Esophagus muscularis mucosa (tissue), 3 donors: ENCODE results near the gene PPHLN1.

Source experiments
- POLR2AphosphoS5 ChIP-seq, 2 donors: sonication (generic); formaldehyde crosslinking; IDR thresholded peaks; one replicate each; pipeline ENCODE4 v1.6.1; 2017; ENCODE audit warnings: antibody characterized with exemption in 2 of 2
- TF ChIP-seq, protein P1 (sequence below), 3 experiments: fragments of 200-600 bp in 2 of 3; fragments of 450-650 bp in 1 of 3; sonication (generic) in 2 of 3; IDR thresholded peaks; one replicate each; pipeline ENCODE4 v1.5.1; 2017 to 2019; ENCODE audit warnings: antibody characterized with exemption in 3 of 3, mild to moderate bottlenecking in 2 of 3, moderate library complexity in 1 of 3

DNA sequence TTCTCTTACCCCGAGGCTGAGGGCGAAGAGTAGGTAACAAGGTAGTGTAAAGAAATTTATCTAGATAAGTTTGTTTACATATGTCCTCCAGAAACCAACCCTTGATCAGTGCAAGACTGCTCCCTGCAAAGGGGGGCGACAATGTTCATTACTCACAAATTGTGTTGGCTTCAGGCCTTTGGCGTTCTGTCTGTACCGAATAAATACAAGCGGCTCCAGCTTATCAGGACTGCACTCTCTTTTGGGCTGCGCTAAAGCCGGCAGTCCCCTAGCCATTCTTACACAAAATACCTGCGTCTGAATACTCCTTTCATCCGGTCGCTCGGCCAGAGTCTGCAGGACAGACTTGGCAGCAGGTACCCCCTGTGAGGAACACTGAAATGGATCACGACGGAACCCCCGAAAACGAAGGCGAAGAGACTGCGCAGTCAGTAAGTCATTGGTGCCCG is 116.4 kb downstream of the PPHLN1 start:
- TF ChIP-seq, protein P1, sequence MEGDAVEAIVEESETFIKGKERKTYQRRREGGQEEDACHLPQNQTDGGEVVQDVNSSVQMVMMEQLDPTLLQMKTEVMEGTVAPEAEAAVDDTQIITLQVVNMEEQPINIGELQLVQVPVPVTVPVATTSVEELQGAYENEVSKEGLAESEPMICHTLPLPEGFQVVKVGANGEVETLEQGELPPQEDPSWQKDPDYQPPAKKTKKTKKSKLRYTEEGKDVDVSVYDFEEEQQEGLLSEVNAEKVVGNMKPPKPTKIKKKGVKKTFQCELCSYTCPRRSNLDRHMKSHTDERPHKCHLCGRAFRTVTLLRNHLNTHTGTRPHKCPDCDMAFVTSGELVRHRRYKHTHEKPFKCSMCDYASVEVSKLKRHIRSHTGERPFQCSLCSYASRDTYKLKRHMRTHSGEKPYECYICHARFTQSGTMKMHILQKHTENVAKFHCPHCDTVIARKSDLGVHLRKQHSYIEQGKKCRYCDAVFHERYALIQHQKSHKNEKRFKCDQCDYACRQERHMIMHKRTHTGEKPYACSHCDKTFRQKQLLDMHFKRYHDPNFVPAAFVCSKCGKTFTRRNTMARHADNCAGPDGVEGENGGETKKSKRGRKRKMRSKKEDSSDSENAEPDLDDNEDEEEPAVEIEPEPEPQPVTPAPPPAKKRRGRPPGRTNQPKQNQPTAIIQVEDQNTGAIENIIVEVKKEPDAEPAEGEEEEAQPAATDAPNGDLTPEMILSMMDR (IDR thresholded peaks at IDR 0.05), result no peak
- TF ChIP-seq POLR2AphosphoS5 (IDR thresholded peaks at IDR 0.05), result no peak
